Fibroblast of pulmonary artery (primary cell): Measurements from ENCODE around the gene BPIFB3.

Experiments
- DNase-seq: peaks from one replicate; pipeline ENCODE4 v3.0.0-alpha.2; 2010; ENCODE audit warnings: low read depth
- H3K4me3 ChIP-seq: replicated peaks from 2 replicates; pipeline ENCODE4 v1.5.1; 2011; ENCODE audit warnings: low read depth, mild to moderate bottlenecking, control low read depth, low read length, moderate library complexity
- CTCF ChIP-seq: IDR thresholded peaks from 2 replicates; pipeline ENCODE4 v1.5.1; 2011; ENCODE audit warnings: mild to moderate bottlenecking, control low read depth, low read length, inconsistent platforms; ENCODE audit errors: missing control alignments

BPIFB3 gene

DNA sequence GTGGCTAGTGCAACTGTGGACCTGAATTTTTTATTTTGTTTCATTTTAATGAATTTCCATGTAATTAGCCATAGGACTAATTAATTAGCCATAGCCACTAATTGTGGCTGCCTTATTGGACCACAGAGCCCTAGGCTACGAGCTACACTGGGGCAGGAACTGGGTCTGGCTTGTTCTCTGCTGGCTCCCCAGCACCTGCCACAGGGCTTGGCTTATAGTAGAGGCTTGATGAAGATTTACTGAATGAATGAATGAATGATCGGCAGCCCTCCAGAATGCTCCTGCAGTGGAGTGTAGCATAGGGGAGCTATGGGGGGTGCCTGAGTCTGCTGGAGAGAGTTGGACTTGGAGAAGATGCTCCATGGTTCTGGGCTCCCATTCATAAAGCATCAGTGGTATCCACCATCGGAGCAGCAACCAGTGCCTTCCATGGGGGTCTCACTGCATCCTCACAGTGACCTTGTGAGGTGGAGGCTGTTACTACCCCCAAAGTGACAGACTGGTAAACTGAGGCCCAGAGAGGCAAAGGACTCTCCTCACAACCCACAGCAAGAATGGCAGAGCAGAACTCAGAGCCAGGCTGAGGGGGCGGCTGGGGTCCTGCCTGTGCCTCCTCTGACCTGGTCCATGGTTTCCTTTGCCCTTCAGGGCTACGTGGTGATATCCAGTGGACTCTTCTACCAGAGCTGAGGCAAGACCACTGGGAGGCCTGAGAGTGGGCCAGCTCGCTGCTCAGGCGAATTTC is 30.8 kb upstream of the BPIFB3 start:
- no peak for TF ChIP-seq CTCF
- DNase-seq, result no peak
- H3K4me3 ChIP-seq, result no peak overlapping the region

DNA sequence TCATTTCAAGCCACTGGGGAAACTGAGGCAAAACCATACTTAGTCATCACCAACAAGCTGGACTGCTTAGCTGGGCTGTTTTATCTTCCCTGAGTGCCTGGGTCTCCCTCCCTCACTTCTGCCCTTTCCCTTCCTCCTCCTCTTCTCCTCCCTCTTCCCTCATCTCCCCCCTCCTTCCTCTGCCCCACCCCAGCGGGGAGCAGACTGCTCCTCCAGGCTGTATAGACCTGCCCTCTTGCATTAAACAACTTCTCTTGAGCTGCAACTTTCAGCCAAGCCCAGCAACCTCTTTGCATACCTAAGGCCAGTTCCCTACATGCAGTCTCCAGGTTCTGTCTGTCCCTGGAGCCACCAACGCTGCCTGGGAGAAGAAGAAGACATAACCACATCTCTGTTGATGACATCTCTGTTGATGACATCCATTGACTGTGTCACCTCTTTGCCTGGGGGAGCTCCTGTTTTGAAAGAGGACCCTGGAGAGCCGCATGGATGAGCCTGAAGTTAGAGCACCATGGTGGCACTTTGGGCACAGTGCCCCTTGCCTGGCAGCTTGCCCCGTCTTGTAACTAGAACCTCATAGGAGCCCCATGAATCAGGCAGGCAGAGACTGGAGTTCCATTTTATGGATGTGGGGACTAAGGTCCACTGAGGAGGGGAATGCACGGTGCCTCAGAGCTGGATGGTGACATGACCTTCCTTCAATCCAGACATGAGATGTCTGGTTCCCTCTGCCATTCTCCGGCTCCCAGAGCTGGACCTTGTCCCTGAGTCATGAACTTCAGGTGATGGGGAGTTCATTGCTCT is 30.1 kb upstream of the BPIFB3 start:
- TF ChIP-seq CTCF, result no peak
- DNase-seq, result no peak
- H3K4me3 ChIP-seq, result no peak overlapping the region

DNA sequence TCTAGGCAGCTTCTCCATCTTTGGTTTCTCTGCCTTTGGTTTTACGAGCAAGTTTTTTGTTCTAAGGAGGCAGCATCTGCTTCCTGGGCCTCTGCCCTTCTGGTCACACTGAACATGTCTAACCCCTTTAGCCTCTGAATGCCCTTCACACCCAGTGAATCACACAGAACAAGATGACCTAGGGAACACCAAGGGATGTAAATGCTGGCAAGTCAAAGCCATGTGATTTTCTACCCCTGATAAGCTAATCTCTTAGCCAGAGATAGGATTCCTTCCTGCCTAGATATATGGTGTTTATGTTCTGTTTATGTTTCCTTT is 29.5 kb upstream of the BPIFB3 start:
- TF ChIP-seq CTCF, result no peak
- no peak overlapping the region for H3K4me3 ChIP-seq
- DNase-seq, result no peak

DNA sequence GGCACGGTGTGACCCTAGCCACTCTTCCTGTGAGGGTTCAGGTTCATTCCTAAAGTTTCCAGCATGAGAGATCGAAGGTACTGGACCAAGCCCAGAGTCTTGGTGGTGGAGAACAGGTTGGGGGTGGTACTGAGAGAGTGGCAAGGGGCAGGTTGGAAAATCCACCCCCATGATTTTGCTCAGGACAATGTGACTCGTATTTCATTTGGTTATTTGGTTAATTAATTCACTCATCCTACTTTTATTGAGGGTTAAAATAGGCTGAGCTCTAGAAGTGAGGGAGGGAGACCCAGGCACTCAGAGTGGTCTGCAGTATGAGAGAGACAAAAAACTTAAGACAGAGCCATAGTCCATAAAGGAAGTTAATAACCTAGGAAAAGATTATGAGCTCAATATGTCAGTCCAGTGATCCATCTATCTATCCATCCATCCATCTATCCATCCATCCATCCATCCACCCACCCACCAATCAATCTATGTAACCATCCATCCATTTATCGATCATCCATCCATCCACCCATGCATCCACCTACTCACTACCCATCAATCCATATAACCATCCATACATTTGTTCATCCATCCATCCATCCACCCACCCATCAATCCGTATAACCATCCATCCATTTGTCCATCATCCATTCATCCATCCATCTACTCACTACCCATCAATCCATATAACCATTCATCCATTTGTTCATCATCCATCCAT is 28.9 kb upstream of the BPIFB3 start:
- no peak overlapping the region for H3K4me3 ChIP-seq
- no peak for DNase-seq
- no peak for TF ChIP-seq CTCF

- no peak for TF ChIP-seq CTCF
- H3K4me3 ChIP-seq, result no peak overlapping the region
- DNase-seq, result no peak
These were observed 28.3 kb upstream of the BPIFB3 start for GRCh38 chr20:33025318-33025876.

GRCh38 chr20:33026072-33026778 is 27.5 kb upstream of the BPIFB3 start:
- DNase-seq, result no peak
- no peak overlapping the region for H3K4me3 ChIP-seq
- no peak for TF ChIP-seq CTCF
